Caco-2 (cell line): Measurements from ENCODE around the gene ZNF500. TPM values are rescaled to one million over a fixed set of nuclear protein-coding genes. Genes with fewer than 3 reads are reported as not detected.

Experiments
- BruUV-seq: library from RNA; stranded (reverse); fragments of 400-500 nt; replicated peaks from 2 replicates; lab custom pipeline; 2021; lab: Mats Ljungman, UMichigan
- CTCF ChIA-PET: fragments of 300-600 bp; sonication (Branson Sonifier 250); formaldehyde crosslinking; loops from one replicate; lab custom pipeline; 2022; ENCODE audit warnings: antibody characterized with exemption; lab: Charles Lee
- POLR2A ChIA-PET: fragments of 300-600 bp; sonication (Branson Sonifier 250); formaldehyde crosslinking; loops from one replicate; lab custom pipeline; 2022; ENCODE audit warnings: antibody characterized with exemption; lab: Charles Lee
- DNase-seq, 2 experiments: peaks; one replicate each; pipeline versions ENCODE4 v3.0.0 to v3.0.0-alpha.2; 2020 to 2022
- H3K27me3 ChIP-seq: replicated peaks from 2 replicates; pipeline ENCODE4 v1.6.0; 2011; ENCODE audit warnings: low read length; ENCODE audit not compliant: control insufficient read depth, insufficient read depth
- H3K36me3 ChIP-seq: 2 replicates; pipeline ENCODE4 v1.5.1; 2011; ENCODE audit warnings: low read length; ENCODE audit not compliant: control insufficient read depth, insufficient read depth
- H3K4me1 ChIP-seq: fragments of 250-450 bp; sonication (Bioruptor Pico); 2 replicates; pipeline ENCODE4 v1.5.1; 2020; ENCODE audit warnings: mild to moderate bottlenecking
- H3K4me3 ChIP-seq: 2 replicates; pipeline ENCODE4 v1.5.1; 2011; ENCODE audit warnings: low read depth, mild to moderate bottlenecking, control low read depth, low read length
- H3K9me3 ChIP-seq: fragments of 250-450 bp; sonication (Bioruptor Pico); 2 replicates; pipeline ENCODE4 v1.5.1; 2020; ENCODE audit warnings: mild to moderate bottlenecking, moderate library complexity
- H3K27ac Mint-ChIP-seq: one replicate; pipeline ENCODE4 v1.8.0; 2022; ENCODE audit warnings: mixed read lengths; ENCODE audit not compliant: unreplicated experiment
- H3K27me3 Mint-ChIP-seq: one replicate; pipeline ENCODE4 v1.8.0; 2022; ENCODE audit warnings: mixed read lengths; ENCODE audit not compliant: insufficient read depth, unreplicated experiment
- H3K36me3 Mint-ChIP-seq: one replicate; pipeline ENCODE4 v1.8.0; 2022; ENCODE audit warnings: mild to moderate bottlenecking, mixed read lengths; ENCODE audit not compliant: insufficient read depth, unreplicated experiment
- H3K4me1 Mint-ChIP-seq: one replicate; pipeline ENCODE4 v1.8.0; 2022; ENCODE audit warnings: low read depth, mixed read lengths; ENCODE audit not compliant: unreplicated experiment
- H3K4me3 Mint-ChIP-seq: one replicate; pipeline ENCODE4 v1.8.0; 2022; ENCODE audit warnings: mild to moderate bottlenecking, moderate library complexity, mixed read lengths; ENCODE audit not compliant: unreplicated experiment
- H3K9me3 Mint-ChIP-seq: one replicate; pipeline ENCODE4 v1.8.0; 2022; ENCODE audit warnings: mixed read lengths; ENCODE audit not compliant: unreplicated experiment
- CTCF ChIP-seq, 2 experiments: fragments of 200-600 bp in 1 of 2; IDR thresholded peaks; 1 replicate in 1 of 2; 2 replicates in 1 of 2; pipeline versions ENCODE4 v1.5.1 to v1.8.0; 2011 to 2022; ENCODE audit warnings: antibody characterized with exemption in 1 of 2, control low read depth in 1 of 2, inconsistent platforms in 1 of 2, low read depth in 1 of 2, low read length in 1 of 2, mild to moderate bottlenecking in 1 of 2, moderate library complexity in 1 of 2; ENCODE audit not compliant: insufficient read depth in 1 of 2, severe bottlenecking in 1 of 2, unreplicated experiment in 1 of 2
- intact Hi-C: fragments of 100-400 bp; cut with micrococcal nuclease; formaldehyde crosslinking; loops from one replicate; pipeline ENCODE4 v1.10.0; 2022; ENCODE audit not compliant: unreplicated experiment
- total RNA-seq: library from RNA; stranded (reverse); gene quantifications from 2 replicates; pipeline ENCODE4 v1.2.3, GENCODE V29; 2022

Gene ZNF500
- total RNA-seq, 1 experiment from 2014 or later = 12.9 TPM

- no peaks in the 10 kb centered on the region; the same call in 1 of the 2 replicates for H3K36me3 ChIP-seq
- no peak overlapping the region for H3K4me3 ChIP-seq
- Mint-ChIP-seq H3K4me1 (no peaks in the 10 kb centered on the region), H3K9me3 (no peaks in the 10 kb centered on the region), H3K27me3 (no peaks in the 10 kb centered on the region), H3K4me3 (no peak overlapping the region), H3K36me3 (peaks cover 19% of the 10 kb centered on the region), H3K27ac (no peak overlapping the region)
- BruUV-seq = no TSS peak
- CTCF ChIA-PET = interaction anchor here (0.6 kb wide), 1 partner anchor 239 kb away, joined by 3 read pairs; no protein-coding TSS in a partner anchor
- H3K9me3 ChIP-seq = no peaks in the 10 kb centered on the region
- intact Hi-C loops = no loop called here
- POLR2A ChIA-PET = no interaction called here
- no peak for DNase-seq
- no peaks in the 10 kb centered on the region for H3K27me3 ChIP-seq
- TF ChIP-seq CTCF (IDR thresholded peaks at IDR 0.05; ENCODE audit: insufficient read depth in 1 of 2, low read depth in 1 of 2, low read length in 1 of 2, severe bottlenecking in 1 of 2, unreplicated experiment in 1 of 2) = no peak
- H3K4me1 ChIP-seq = no peaks in the 10 kb centered on the region
Measured at GRCh38 chr16:4747906-4748681, 18.9 kb downstream of the ZNF500 start.

- Mint-ChIP-seq H3K27me3 (no peaks in the 10 kb centered on the region), H3K9me3 (no peaks in the 10 kb centered on the region), H3K4me3 (no peak overlapping the region), H3K4me1 (no peaks in the 10 kb centered on the region), H3K36me3 (peaks cover 18% of the 10 kb centered on the region), H3K27ac (no peak overlapping the region)
- Histone ChIP-seq H3K36me3 (no peaks in the 10 kb centered on the region), H3K27me3 (no peaks in the 10 kb centered on the region), H3K4me1 (no peaks in the 10 kb centered on the region), H3K4me3 (no peak overlapping the region), H3K9me3 (no peaks in the 10 kb centered on the region)
- no peak for TF ChIP-seq CTCF (IDR thresholded peaks at IDR 0.05; ENCODE audit: insufficient read depth in 1 of 2, low read depth in 1 of 2, low read length in 1 of 2, severe bottlenecking in 1 of 2, unreplicated experiment in 1 of 2)
- DNase-seq = no peak
- BruUV-seq = no TSS peak
- intact Hi-C loops = no loop called here
- ChIA-PET CTCF (no interaction called here), POLR2A (interaction anchor here (0.6 kb wide), 1 partner anchor 187 kb away, joined by 3 read pairs; no protein-coding TSS in a partner anchor)
Measured at GRCh38 chr16:4746991-4747574, 19.9 kb downstream of the ZNF500 start.

- ChIA-PET CTCF (no interaction called here), POLR2A (no interaction called here)
Measured at GRCh38 chr16:4746215-4746614, 20.7 kb downstream of the ZNF500 start.

More at GRCh38 chr16:4746215-4746614, 20.7 kb downstream of the ZNF500 start:
- Mint-ChIP-seq H3K27ac (no peak overlapping the region), H3K36me3 (peaks cover 13% of the 10 kb centered on the region), H3K4me3 (no peak overlapping the region), H3K27me3 (no peaks in the 10 kb centered on the region), H3K4me1 (no peaks in the 10 kb centered on the region), H3K9me3 (no peaks in the 10 kb centered on the region)
- H3K4me3 ChIP-seq = no peak overlapping the region
- intact Hi-C loops = no loop called here
- BruUV-seq = no TSS peak
- H3K4me1 ChIP-seq = no peaks in the 10 kb centered on the region
- H3K27me3 ChIP-seq = no peaks in the 10 kb centered on the region
- no peak for DNase-seq
- H3K9me3 ChIP-seq = no peaks in the 10 kb centered on the region
- no peak for TF ChIP-seq CTCF (IDR thresholded peaks at IDR 0.05; ENCODE audit: insufficient read depth in 1 of 2, low read depth in 1 of 2, low read length in 1 of 2, severe bottlenecking in 1 of 2, unreplicated experiment in 1 of 2)
- no peaks in the 10 kb centered on the region for H3K36me3 ChIP-seq
